ENCODE data around the gene ANKLE1. TPM values are rescaled to one million over a fixed set of nuclear protein-coding genes. Genes with fewer than 3 reads are reported as not detected.
"Not testable (repeated sequence)": the region's sequence is repeated elsewhere in the genome, so short reads cannot be mapped to it uniquely, and the experiment has no call there.

The ANKLE1 gene
- total RNA-seq, 1 donor from 2014 or later, result 4.9 TPM

GRCh38 chr19:17293605-17294004 lies 11.9 kb downstream of the ANKLE1 start:
- peaks cover 6% of the 10 kb centered on the region for H3K27me3 Mint-ChIP-seq (ENCODE audit: low read depth)
- H3K27ac Mint-ChIP-seq (ENCODE audit: unreplicated experiment), result no peak overlapping the region
- TF ChIP-seq CTCF (conservative IDR thresholded peaks at IDR 0.05), result no peak
- H3K4me3 Mint-ChIP-seq, result peak overlapping the region; percentile 47
- DNase-seq (ENCODE audit: low read depth, low spot score), result no peak
- H3K9me3 Mint-ChIP-seq, result no peaks in the 10 kb centered on the region
- H3K36me3 Mint-ChIP-seq (ENCODE audit: low read depth), result peaks cover 8% of the 10 kb centered on the region
- peaks cover 12% of the 10 kb centered on the region for H3K4me1 Mint-ChIP-seq

- TF ChIP-seq CTCF (conservative IDR thresholded peaks at IDR 0.05), result no peak
- Mint-ChIP-seq H3K9me3 (no peaks in the 10 kb centered on the region), H3K27me3 (ENCODE audit: low read depth) (peaks cover 6% of the 10 kb centered on the region), H3K36me3 (ENCODE audit: low read depth) (peaks cover 11% of the 10 kb centered on the region), H3K4me3 (peak overlapping the region; percentile 47), H3K4me1 (peaks cover 12% of the 10 kb centered on the region), H3K27ac (ENCODE audit: unreplicated experiment) (no peak overlapping the region)
- DNase-seq (ENCODE audit: low read depth, low spot score), result peak; percentile 37
These were observed 12.6 kb downstream of the ANKLE1 start for GRCh38 chr19:17294051-17294891.

GRCh38 chr19:17295551-17295950 lies 13.8 kb downstream of the ANKLE1 start:
- H3K9me3 Mint-ChIP-seq; H3K27me3 Mint-ChIP-seq (ENCODE audit: low read depth); H3K4me1 Mint-ChIP-seq; DNase-seq (ENCODE audit: low read depth, low spot score); H3K27ac Mint-ChIP-seq (ENCODE audit: unreplicated experiment); H3K4me3 Mint-ChIP-seq: not testable (repeated sequence)
- H3K36me3 Mint-ChIP-seq (ENCODE audit: low read depth), result peaks cover 11% of the 10 kb centered on the region

GRCh38 chr19:17296273-17296672 lies 14.6 kb downstream of the ANKLE1 start:
- H3K27me3 Mint-ChIP-seq (ENCODE audit: low read depth), result no peaks in the 10 kb centered on the region
- H3K4me3 Mint-ChIP-seq, result no peak overlapping the region
- no peak for TF ChIP-seq CTCF (conservative IDR thresholded peaks at IDR 0.05)
- peaks cover 9% of the 10 kb centered on the region for H3K4me1 Mint-ChIP-seq
- H3K27ac Mint-ChIP-seq (ENCODE audit: unreplicated experiment), result no peak overlapping the region
- no peak for DNase-seq (ENCODE audit: low read depth, low spot score)
- peaks cover 11% of the 10 kb centered on the region for H3K36me3 Mint-ChIP-seq (ENCODE audit: low read depth)
- H3K9me3 Mint-ChIP-seq, result no peaks in the 10 kb centered on the region

GRCh38 chr19:17296976-17297375 lies 15.3 kb downstream of the ANKLE1 start:
- no peak overlapping the region for H3K4me3 Mint-ChIP-seq
- TF ChIP-seq CTCF (conservative IDR thresholded peaks at IDR 0.05), result no peak
- peaks cover 11% of the 10 kb centered on the region for H3K36me3 Mint-ChIP-seq (ENCODE audit: low read depth)
- peaks cover 6% of the 10 kb centered on the region for H3K4me1 Mint-ChIP-seq
- no peak overlapping the region for H3K27ac Mint-ChIP-seq (ENCODE audit: unreplicated experiment)
- H3K27me3 Mint-ChIP-seq (ENCODE audit: low read depth), result no peaks in the 10 kb centered on the region
- H3K9me3 Mint-ChIP-seq, result no peaks in the 10 kb centered on the region
- no peak for DNase-seq (ENCODE audit: low read depth, low spot score)

- Mint-ChIP-seq H3K9me3 (no peaks in the 10 kb centered on the region), H3K27ac (ENCODE audit: unreplicated experiment) (peak overlapping the region; percentile 83), H3K4me1 (peaks cover 19% of the 10 kb centered on the region), H3K27me3 (ENCODE audit: low read depth) (peaks cover 3% of the 10 kb centered on the region), H3K4me3 (peak overlapping the region; percentile 57), H3K36me3 (ENCODE audit: low read depth) (peaks cover 11% of the 10 kb centered on the region)
- no peak for TF ChIP-seq CTCF (conservative IDR thresholded peaks at IDR 0.05)
- DNase-seq (ENCODE audit: low read depth, low spot score), result no peak
These were observed 19.4 kb downstream of the ANKLE1 start for GRCh38 chr19:17300992-17301619.

All from neural crest cell (in vitro differentiated cells).